Esophagus squamous epithelium (tissue), 5 donors: ENCODE measurements around the gene FAM120AOS. TPM values are rescaled to one million over a fixed set of nuclear protein-coding genes. Genes with fewer than 3 reads are reported as not detected.

ENCODE experiments used
- DNase-seq: peaks from one replicate; lab custom pipeline; 2025; lab: John Stamatoyannopoulos, UW
- H3K27ac ChIP-seq, 4 donors: fragments of 200-600 bp; sonication (generic); one replicate each; pipeline ENCODE4 v1.5.1; 2016 to 2019; ENCODE audit warnings: mild to moderate bottlenecking in 1 of 4
- H3K27me3 ChIP-seq, 4 donors: fragments of 200-600 bp; sonication (generic); 1 replicate in 3 of 4; 2 replicates in 1 of 4; pipeline versions ENCODE4 v1.5.1 to v1.6.0; 2017 to 2021; ENCODE audit warnings: antibody characterized with exemption in 1 of 4
- H3K36me3 ChIP-seq, 3 donors: fragments of 200-600 bp; sonication (generic); one replicate each; pipeline ENCODE4 v1.5.1; 2016 to 2019
- H3K4me1 ChIP-seq, 3 donors: fragments of 200-600 bp; sonication (generic); one replicate each; pipeline ENCODE4 v1.5.1; 2017 to 2019
- H3K4me3 ChIP-seq, 4 donors: fragments of 200-600 bp; sonication (generic); 1 replicate in 3 of 4; 2 replicates in 1 of 4; pipeline ENCODE4 v1.5.1; 2016 to 2019; ENCODE audit warnings: mild to moderate bottlenecking in 2 of 4, moderate library complexity in 1 of 4
- H3K9me3 ChIP-seq, 3 donors: fragments of 200-600 bp; sonication (generic); one replicate each; pipeline ENCODE4 v1.5.1; 2016 to 2019
- POLR2A ChIP-seq, 4 donors: fragments of 450-650 bp; IDR thresholded peaks; one replicate each; pipeline ENCODE4 v1.6.1; 2017; ENCODE audit warnings: antibody characterized with exemption in 4 of 4, mild to moderate bottlenecking in 4 of 4, moderate library complexity in 3 of 4
- WGBS, 2 donors: methylation state at CpG; one replicate each; pipeline ENCODE4 v1.1.5; 2018; 5-methylcytosine and 5-hydroxymethylcytosine counted together
- intact Hi-C: fragments of 100-400 bp; cut with DNase I; formaldehyde crosslinking; loops from one replicate; pipeline ENCODE4 v1.15.0; 2022
- total RNA-seq, 4 donors: library from RNA; depleted of rRNA; stranded (reverse); fragments of >200 nt; gene quantifications; one replicate each; pipeline ENCODE4 v1.1.0, GENCODE V29; 2016
- TF ChIP-seq, protein P1 (sequence below), 6 experiments: fragments of 450-650 bp in 4 of 6; fragments of 200-600 bp in 2 of 6; sonication (generic) in 2 of 6; IDR thresholded peaks; one replicate each; pipeline ENCODE4 v1.5.1; 2016 to 2019; ENCODE audit warnings: antibody characterized with exemption in 6 of 6, mild to moderate bottlenecking in 4 of 6, moderate library complexity in 4 of 6
- donor health status: DM: yes; HTN: yes; CAD: no.

Gene FAM120AOS
- total RNA-seq, 4 donors from 2014 or later: 18.0 to 33.6 (median 24.4) TPM

DNA sequence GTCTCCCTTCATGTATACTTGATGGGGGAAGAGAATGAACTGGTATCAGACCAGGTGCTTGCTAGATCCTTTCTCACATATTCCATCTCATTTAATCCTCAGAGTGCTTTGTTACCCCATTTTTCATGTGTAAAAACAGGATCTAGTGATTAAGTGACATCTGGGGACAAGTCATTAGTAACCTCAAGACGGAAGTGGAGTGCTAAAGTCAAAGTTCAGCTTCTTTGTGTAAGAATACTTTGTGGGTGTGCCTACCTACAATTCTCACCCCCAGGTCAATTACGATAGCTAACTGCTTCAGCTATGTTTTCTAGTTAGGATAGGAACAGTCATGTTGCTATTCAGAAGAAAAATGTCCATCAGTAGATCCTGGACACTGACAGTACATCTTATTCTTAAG is 3.1 kb upstream of the FAM120AOS start:
- Histone ChIP-seq H3K9me3 (no peaks in the 10 kb centered on the region), H3K27me3 (no peaks in the 10 kb centered on the region), H3K4me3 (no peak overlapping the region), H3K36me3 (no peaks in the 10 kb centered on the region), H3K27ac (peak overlapping the region in 1 of 4 donors; percentile 61), H3K4me1 (peaks cover 14 to 72% (median 34%) of the 10 kb centered on the region in 3 donors)
- DNase-seq: no peak
- intact Hi-C loops: no loop called here
- TF ChIP-seq, protein P1, sequence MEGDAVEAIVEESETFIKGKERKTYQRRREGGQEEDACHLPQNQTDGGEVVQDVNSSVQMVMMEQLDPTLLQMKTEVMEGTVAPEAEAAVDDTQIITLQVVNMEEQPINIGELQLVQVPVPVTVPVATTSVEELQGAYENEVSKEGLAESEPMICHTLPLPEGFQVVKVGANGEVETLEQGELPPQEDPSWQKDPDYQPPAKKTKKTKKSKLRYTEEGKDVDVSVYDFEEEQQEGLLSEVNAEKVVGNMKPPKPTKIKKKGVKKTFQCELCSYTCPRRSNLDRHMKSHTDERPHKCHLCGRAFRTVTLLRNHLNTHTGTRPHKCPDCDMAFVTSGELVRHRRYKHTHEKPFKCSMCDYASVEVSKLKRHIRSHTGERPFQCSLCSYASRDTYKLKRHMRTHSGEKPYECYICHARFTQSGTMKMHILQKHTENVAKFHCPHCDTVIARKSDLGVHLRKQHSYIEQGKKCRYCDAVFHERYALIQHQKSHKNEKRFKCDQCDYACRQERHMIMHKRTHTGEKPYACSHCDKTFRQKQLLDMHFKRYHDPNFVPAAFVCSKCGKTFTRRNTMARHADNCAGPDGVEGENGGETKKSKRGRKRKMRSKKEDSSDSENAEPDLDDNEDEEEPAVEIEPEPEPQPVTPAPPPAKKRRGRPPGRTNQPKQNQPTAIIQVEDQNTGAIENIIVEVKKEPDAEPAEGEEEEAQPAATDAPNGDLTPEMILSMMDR (IDR thresholded peaks at IDR 0.05): no peak
- TF ChIP-seq POLR2A (IDR thresholded peaks at IDR 0.05): no peak
- 37 to 50% methylated on average over 2 of the region's 2 CpGs for WGBS, 2 donors

DNA sequence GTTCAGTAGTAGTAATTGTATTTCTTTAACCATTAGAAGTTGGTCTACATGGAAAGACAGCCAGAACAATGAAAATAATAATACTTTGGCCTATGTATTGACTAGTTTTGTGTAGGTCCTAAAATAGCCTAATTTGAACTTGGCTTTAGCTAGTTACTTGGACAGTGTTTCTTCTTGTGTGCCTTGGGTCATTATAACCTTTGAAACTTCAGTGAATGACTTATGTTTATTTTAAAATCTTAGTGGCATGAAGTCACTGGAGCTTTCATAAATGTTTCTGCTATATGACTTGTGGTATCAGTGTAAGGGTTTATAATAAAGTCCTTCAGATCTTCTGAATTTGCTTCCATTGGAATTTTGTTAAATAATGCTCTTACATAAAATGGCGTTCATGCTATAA is 2.6 kb upstream of the FAM120AOS start:
- H3K36me3 ChIP-seq: no peaks in the 10 kb centered on the region
- H3K4me1 ChIP-seq: peaks cover 14 to 67% (median 34%) of the 10 kb centered on the region in 3 donors
- 87 to 95% methylated on average over 1 of the region's 1 CpG for WGBS, 2 donors
- intact Hi-C loops: no loop called here
- TF ChIP-seq, protein P1 (IDR thresholded peaks at IDR 0.05): no peak
- TF ChIP-seq POLR2A (IDR thresholded peaks at IDR 0.05): no peak
- peak overlapping the region in 1 of 4 donors; percentile 61 for H3K27ac ChIP-seq
- DNase-seq: no peak
- no peaks in the 10 kb centered on the region for H3K9me3 ChIP-seq
- no peak overlapping the region for H3K4me3 ChIP-seq
- no peaks in the 10 kb centered on the region for H3K27me3 ChIP-seq

DNA sequence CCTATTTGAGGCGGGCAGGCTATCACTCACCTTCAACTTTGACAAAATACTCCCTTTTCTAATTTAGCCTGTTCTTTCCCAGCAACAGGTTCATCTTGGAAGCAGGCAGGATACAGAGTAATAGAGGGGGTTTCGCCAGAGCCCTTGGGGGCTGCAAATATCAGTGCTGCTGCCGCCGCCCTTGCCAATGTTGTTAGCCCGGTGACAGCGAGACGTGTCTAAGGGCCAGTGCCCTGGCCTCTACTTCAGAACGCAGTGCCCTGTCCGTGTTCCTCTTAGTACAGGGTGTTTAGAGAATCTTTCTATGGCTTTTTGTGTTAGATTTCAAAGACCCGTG is 703 bp downstream of the FAM120AOS start:
- Histone ChIP-seq H3K9me3 (no peaks in the 10 kb centered on the region), H3K36me3 (peaks cover 0 to 23% (median 7%) of the 10 kb centered on the region in 3 donors), H3K4me3 (peak overlapping the region; percentile 72 to 93 (median 86)), H3K27me3 (no peaks in the 10 kb centered on the region), H3K4me1 (peaks cover 21 to 54% (median 30%) of the 10 kb centered on the region in 3 donors), H3K27ac (peak overlapping the region; percentile 97 to 100 (median 98))
- no peak for DNase-seq
- WGBS, 2 donors: 0% methylated on average over 10 of the region's 10 CpGs
- TF ChIP-seq POLR2A (IDR thresholded peaks at IDR 0.05): no peak
- TF ChIP-seq, protein P1 (IDR thresholded peaks at IDR 0.05): no peak
- intact Hi-C loops: loop anchor here (5.0 kb wide), 1 partner anchor 115 kb away; no protein-coding TSS in a partner anchor

DNA sequence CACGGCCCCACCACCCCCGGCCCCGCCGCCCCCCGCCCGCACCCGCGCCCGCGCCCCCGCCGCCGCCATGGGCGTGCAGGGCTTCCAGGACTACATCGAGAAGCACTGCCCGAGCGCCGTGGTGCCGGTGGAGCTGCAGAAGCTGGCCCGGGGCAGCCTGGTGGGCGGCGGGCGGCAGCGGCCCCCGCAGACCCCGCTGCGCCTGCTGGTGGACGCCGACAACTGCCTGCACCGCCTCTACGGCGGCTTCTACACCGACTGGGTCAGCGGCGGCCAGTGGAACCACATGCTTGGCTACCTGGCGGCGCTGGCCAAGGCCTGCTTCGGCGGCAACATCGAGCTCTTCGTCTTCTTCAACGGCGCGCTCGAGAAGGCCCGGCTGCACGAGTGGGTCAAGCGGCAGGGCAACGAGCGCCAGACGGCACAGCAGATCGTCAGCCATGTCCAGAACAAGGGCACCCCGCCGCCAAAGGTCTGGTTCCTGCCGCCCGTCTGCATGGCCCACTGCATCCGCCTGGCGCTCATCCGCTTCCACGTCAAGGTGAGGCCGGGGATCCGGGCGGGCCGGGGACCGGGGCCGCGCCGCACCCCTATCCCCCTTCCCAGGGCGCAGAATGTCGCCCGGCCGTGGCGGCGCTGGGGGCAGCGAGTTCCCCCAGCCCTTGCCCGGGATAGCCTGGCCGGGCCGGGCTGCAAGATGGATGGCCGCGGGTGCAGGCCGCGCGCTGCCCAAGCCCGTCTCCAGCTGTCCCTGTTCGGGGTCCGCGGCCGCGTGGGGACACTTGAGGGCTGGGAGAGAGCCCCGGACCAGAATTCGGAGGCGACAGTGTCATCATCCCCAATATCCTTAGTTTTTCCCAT is 1.3 kb downstream of the FAM120AOS start:
- Histone ChIP-seq H3K9me3 (no peaks in the 10 kb centered on the region), H3K4me3 (peak overlapping the region; percentile 72 to 93 (median 86)), H3K27ac (peak overlapping the region; percentile 97 to 100 (median 98)), H3K27me3 (no peaks in the 10 kb centered on the region), H3K36me3 (peaks cover 0 to 29% (median 13%) of the 10 kb centered on the region in 3 donors), H3K4me1 (peaks cover 21 to 51% (median 30%) of the 10 kb centered on the region in 3 donors)
- TF ChIP-seq, protein P1 (IDR thresholded peaks at IDR 0.05): peak in 3 of 6 experiments; percentile 8 to 44 (median 18)
- no peak for TF ChIP-seq POLR2A (IDR thresholded peaks at IDR 0.05)
- 0% methylated on average over 10 to 16 of the region's 92 CpGs for WGBS, 2 donors
- DNase-seq: no peak
- intact Hi-C loops: loop anchor here (5.0 kb wide), 1 partner anchor 115 kb away; no protein-coding TSS in a partner anchor
